ENCODE results near the gene SWI5. TPM values are rescaled to one million over a fixed set of nuclear protein-coding genes. Genes with fewer than 3 reads are reported as not detected.

Gene SWI5
- total RNA-seq, 1 donor from 2014 or later: 16.2 TPM

DNA sequence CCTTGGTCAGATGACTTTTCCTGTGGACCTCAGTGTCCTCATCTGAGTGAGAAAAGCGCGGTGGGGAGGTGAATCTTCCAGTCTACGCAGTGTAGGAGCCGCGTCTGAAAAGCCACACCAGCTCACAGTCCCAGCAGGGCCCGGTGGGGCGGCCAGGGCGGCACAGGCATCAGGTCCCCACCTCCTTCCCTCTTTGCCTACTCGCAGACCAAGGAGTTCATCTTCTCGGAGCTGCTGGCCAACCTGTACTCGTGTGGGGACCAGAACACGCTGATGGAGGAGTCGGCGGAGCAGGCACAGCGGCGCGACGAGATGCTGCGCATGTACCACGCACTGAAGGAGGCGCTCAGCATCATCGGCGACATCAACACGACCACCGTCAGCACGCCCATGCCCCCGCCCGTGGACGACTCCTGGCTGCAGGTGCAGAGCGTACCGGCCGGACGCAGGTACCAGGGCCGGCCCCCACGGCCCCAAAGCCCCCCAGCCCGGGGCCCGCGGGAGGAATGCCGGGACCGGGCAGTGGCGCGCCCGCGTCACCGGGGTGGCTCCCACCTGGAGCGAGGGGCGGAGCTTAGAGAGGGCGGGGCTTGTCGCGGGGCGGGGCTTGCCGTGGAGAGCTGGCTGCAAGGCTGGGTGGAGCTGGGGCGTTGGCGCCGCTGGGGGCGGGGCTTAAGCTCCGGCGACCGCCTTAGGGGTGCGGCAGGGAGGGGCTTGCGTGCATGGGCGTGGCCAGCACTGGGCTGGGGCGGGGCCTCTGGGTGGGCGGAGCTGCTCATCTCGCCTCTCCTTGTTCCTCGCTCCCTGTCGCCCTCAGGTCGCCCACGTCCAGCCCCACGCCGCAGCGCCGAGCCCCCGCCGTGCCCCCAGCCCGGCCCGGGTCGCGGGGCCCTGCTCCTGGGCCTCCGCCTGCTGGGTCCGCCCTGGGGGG, 25.9 kb upstream of the SWI5 start:
- intact Hi-C loops (cut with micrococcal nuclease): no loop called here
- TF ChIP-seq, protein P1, sequence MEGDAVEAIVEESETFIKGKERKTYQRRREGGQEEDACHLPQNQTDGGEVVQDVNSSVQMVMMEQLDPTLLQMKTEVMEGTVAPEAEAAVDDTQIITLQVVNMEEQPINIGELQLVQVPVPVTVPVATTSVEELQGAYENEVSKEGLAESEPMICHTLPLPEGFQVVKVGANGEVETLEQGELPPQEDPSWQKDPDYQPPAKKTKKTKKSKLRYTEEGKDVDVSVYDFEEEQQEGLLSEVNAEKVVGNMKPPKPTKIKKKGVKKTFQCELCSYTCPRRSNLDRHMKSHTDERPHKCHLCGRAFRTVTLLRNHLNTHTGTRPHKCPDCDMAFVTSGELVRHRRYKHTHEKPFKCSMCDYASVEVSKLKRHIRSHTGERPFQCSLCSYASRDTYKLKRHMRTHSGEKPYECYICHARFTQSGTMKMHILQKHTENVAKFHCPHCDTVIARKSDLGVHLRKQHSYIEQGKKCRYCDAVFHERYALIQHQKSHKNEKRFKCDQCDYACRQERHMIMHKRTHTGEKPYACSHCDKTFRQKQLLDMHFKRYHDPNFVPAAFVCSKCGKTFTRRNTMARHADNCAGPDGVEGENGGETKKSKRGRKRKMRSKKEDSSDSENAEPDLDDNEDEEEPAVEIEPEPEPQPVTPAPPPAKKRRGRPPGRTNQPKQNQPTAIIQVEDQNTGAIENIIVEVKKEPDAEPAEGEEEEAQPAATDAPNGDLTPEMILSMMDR (IDR thresholded peaks at IDR 0.05; ENCODE audit: borderline replicate concordance): no peak
- Histone ChIP-seq H3K4me1 (peaks cover 36% of the 10 kb centered on the region), H3K27ac (replicated peaks) (no peak overlapping the region), H3K4me3 (peak overlapping the region; percentile 56), H3K9me3 (replicated peaks) (no peaks in the 10 kb centered on the region), H3K27me3 (ENCODE audit: low read depth) (peaks cover 30% of the 10 kb centered on the region), H3K36me3 (no peaks in the 10 kb centered on the region)
- peak; percentile 75 for DNase-seq

DNA sequence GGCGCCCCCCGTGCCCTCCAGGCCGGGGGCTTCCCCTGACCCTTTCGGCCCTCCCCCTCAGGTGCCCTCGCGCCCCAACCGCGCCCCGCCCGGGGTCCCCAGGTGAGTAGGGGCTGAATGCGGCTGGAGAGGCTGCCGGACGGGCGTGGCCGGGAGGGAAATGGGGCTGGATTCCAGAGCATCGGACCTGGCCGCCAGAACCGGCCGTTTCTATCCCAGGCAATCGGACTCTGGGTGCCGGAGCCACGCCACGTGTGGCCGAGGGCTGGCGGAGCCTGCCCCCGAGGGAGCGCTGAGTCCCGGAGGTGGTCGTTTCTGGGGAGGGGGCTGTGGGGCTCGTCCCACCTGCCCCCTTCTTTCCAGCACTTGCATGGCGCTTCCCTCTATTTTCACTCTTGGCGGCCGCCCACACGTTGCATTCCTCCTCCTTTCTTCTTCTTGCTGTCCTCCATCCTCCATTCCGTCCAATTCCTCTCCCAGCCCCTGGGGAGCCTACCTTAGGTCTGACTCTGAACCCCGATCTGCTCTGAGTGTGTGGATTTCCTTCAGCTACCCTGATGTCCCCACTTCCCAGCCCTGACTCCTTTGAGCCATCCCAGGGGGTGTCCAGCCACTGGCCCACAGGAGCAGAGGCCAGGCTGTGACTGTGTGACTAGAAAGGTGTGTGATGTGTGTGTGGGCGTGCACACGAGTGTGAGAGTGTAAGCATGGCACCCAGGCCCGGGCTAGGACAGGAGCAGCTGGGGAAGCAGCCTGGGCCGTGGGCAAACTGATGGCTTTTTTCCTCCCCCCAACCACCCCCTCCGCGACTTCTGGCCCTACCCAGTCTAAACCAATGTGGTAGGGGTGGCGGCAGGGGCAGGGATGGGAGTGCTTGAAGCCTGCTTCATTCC, 25.0 kb upstream of the SWI5 start:
- TF ChIP-seq, protein P1 (IDR thresholded peaks at IDR 0.05; ENCODE audit: borderline replicate concordance): no peak
- no peak for DNase-seq
- Histone ChIP-seq H3K4me1 (peaks cover 27% of the 10 kb centered on the region), H3K27ac (replicated peaks) (no peak overlapping the region), H3K27me3 (ENCODE audit: low read depth) (peaks cover 30% of the 10 kb centered on the region), H3K36me3 (peaks cover 2% of the 10 kb centered on the region), H3K4me3 (peak overlapping the region; percentile 56), H3K9me3 (replicated peaks) (no peaks in the 10 kb centered on the region)
- intact Hi-C loops (cut with micrococcal nuclease): no loop called here

DNA sequence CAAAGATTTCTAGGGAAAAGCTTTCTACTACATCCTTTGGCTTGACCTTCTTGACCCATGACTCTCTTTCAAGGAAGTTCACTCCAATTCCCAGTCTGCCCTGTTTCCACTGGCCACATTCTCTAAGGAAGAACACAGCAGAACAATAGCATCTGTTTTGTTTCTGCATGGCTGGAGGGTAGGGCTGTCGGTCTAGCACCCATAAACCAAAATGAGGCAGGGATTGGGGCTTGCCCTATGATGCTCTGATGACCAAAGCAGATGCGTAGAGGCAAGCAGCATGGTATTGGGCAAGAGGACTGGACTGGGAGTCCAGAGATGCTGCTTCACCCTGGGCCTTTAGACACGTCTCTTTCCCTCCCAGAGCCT, 24.4 kb upstream of the SWI5 start:
- intact Hi-C loops (cut with micrococcal nuclease): no loop called here
- peaks cover 6% of the 10 kb centered on the region for H3K36me3 ChIP-seq
- TF ChIP-seq, protein P1 (IDR thresholded peaks at IDR 0.05; ENCODE audit: borderline replicate concordance): no peak

DNA sequence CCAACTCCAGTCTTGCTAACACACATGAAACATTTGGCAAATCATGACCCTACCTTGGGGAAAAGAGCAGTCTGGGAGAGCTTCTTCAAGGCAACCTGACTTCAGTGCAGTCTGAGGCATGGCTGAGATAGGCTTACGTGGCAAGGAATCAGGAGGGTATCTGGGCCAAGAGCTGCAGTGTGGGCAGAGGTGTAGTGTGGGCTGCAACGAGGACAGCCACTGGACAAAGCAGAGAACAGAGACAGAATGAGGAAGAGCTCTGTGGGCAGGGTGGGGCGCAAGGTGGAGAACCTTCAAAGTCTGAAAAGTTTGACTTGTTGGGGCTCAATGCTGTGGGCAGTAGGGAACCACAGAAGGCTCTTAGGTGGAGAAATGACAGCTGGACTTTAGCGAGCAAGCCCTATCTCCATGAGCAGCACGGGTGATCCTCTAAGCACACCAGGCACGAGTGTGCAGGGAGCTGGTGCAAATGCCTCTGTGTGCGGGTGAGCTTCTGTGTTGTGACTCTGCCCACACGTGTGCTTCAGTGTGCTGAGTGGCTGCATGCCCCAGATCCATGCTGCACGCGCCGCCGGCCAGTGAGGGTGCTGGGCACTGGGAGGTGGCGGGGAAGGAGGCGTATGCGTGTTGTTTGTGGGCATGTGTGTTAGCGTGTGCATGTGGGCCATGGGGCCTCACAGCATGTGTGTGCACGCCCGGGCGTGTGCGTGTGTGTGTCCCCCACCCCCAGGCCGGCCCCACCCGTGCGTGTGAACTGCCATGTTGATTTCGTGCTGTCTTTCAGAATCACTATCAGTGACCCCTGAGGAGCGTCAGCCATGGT, 23.5 kb upstream of the SWI5 start:
- H3K4me3 ChIP-seq: no peak overlapping the region
- peaks cover 23% of the 10 kb centered on the region for H3K4me1 ChIP-seq
- H3K9me3 ChIP-seq (replicated peaks): no peaks in the 10 kb centered on the region
- TF ChIP-seq, protein P1 (IDR thresholded peaks at IDR 0.05; ENCODE audit: borderline replicate concordance): no peak
- H3K27me3 ChIP-seq (ENCODE audit: low read depth): peaks cover 30% of the 10 kb centered on the region
- H3K27ac ChIP-seq (replicated peaks): no peak overlapping the region
- no peak for DNase-seq
- H3K36me3 ChIP-seq: peaks cover 14% of the 10 kb centered on the region
- intact Hi-C loops (cut with micrococcal nuclease): no loop called here

More for the DNA sequence above, 24.4 kb upstream of the SWI5 start:
- no peaks in the 10 kb centered on the region for H3K9me3 ChIP-seq (replicated peaks)
- H3K27ac ChIP-seq (replicated peaks): no peak overlapping the region
- peaks cover 30% of the 10 kb centered on the region for H3K27me3 ChIP-seq (ENCODE audit: low read depth)
- peaks cover 23% of the 10 kb centered on the region for H3K4me1 ChIP-seq
- no peak overlapping the region for H3K4me3 ChIP-seq
- no peak for DNase-seq
